IPS-20b (cell line): ENCODE results near the gene CRYL1.

ENCODE experiments used
- H3K27ac ChIP-seq: one replicate; pipeline ENCODE4 v1.5.1; 2013; ENCODE audit warnings: low read length
- H3K27me3 ChIP-seq: 2 replicates; pipeline ENCODE4 v1.6.1; 2013; ENCODE audit warnings: mild to moderate bottlenecking, low read length, inconsistent platforms; ENCODE audit not compliant: insufficient read depth
- H3K36me3 ChIP-seq: 2 replicates; pipeline ENCODE4 v1.6.1; 2013; ENCODE audit warnings: low read depth, mild to moderate bottlenecking, inconsistent platforms, low read length, moderate library complexity; ENCODE audit not compliant: insufficient read depth
- H3K4me1 ChIP-seq: 2 replicates; pipeline ENCODE4 v1.6.1; 2013; ENCODE audit warnings: mild to moderate bottlenecking, control low read depth, inconsistent platforms, low read length, moderate library complexity; ENCODE audit not compliant: insufficient read depth
- H3K4me3 ChIP-seq: 2 replicates; pipeline ENCODE4 v1.5.1; 2013; ENCODE audit warnings: mild to moderate bottlenecking, low read length, inconsistent platforms
- H3K9ac ChIP-seq: 2 replicates; pipeline ENCODE4 v1.6.1; 2013; ENCODE audit warnings: low read depth, mild to moderate bottlenecking, inconsistent platforms, low read length, moderate library complexity
- H3K9me3 ChIP-seq: 2 replicates; pipeline ENCODE4 v1.6.1; 2013; ENCODE audit warnings: mild to moderate bottlenecking, low read depth, low read length, inconsistent platforms; ENCODE audit not compliant: insufficient read depth

CRYL1 gene

GRCh38 chr13:20559659-20560356 is 34.2 kb upstream of the CRYL1 start:
- Histone ChIP-seq H3K4me1 (no peaks in the 10 kb centered on the region), H3K9me3 (peaks cover 6% of the 10 kb centered on the region; the same call in 1 of the 2 replicates), H3K4me3 (no peak overlapping the region), H3K27me3 (no peaks in the 10 kb centered on the region), H3K27ac (no peak overlapping the region), H3K9ac (no peak overlapping the region), H3K36me3 (no peaks in the 10 kb centered on the region)

GRCh38 chr13:20558982-20559381 is 33.3 kb upstream of the CRYL1 start:
- Histone ChIP-seq H3K36me3 (no peaks in the 10 kb centered on the region), H3K4me3 (no peak overlapping the region), H3K9ac (no peak overlapping the region), H3K9me3 (no peaks in the 10 kb centered on the region), H3K27ac (no peak overlapping the region), H3K27me3 (no peaks in the 10 kb centered on the region), H3K4me1 (no peaks in the 10 kb centered on the region)

GRCh38 chr13:20553311-20553710 is 27.7 kb upstream of the CRYL1 start:
- Histone ChIP-seq H3K4me3 (no peak overlapping the region), H3K9me3 (no peaks in the 10 kb centered on the region), H3K27ac (no peak overlapping the region), H3K36me3 (no peaks in the 10 kb centered on the region), H3K27me3 (no peaks in the 10 kb centered on the region), H3K4me1 (no peaks in the 10 kb centered on the region), H3K9ac (no peak overlapping the region)

DNA sequence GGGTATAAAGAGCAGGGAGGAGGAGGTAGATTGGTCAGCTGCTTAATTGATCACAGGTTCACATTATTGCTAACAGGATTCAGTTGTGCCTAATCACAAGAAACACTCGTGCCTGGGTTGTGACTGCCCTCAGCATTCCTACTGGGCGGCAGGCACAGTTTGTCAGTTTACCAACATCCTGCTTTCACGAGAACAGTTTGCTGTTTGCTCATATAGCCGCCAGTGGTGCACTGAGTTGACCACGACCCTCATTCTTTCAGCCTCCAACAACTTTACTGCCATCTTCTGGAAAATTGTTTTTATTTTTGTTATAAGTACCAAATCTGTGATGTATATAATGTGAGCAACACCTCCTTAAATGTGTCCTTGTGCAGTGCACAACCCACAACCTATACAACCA is 25.1 kb upstream of the CRYL1 start:
- H3K36me3 ChIP-seq: no peaks in the 10 kb centered on the region

GRCh38 chr13:20547479-20547908 is 21.8 kb upstream of the CRYL1 start:
- Histone ChIP-seq H3K9me3 (no peaks in the 10 kb centered on the region), H3K36me3 (no peaks in the 10 kb centered on the region), H3K27ac (no peak overlapping the region), H3K4me1 (no peaks in the 10 kb centered on the region), H3K4me3 (no peak overlapping the region), H3K27me3 (no peaks in the 10 kb centered on the region), H3K9ac (no peak overlapping the region)

More for the DNA sequence above, 25.1 kb upstream of the CRYL1 start:
- H3K27me3 ChIP-seq: no peaks in the 10 kb centered on the region
- no peak overlapping the region for H3K4me3 ChIP-seq
- no peak overlapping the region for H3K27ac ChIP-seq
- no peaks in the 10 kb centered on the region for H3K4me1 ChIP-seq
- H3K9me3 ChIP-seq: no peaks in the 10 kb centered on the region
- no peak overlapping the region for H3K9ac ChIP-seq

DNA sequence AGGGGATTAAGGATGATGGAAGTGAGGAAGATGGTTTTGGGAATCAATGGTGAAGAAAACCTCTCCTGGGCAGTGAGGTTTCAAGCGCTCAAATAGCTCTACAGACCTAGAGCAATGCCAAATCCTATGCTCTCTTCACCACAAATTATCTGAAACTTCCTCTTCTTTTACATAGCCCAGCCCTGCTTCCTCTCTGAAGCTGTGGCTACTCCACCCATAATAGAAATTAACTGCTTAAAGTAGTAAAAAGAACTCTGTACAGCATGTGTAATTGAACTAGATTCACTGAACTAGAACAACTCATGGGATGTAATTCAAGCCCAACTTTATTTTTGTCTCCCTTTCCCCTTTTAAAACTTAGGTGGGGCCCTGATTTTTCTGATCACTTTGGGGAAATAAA is 20.9 kb upstream of the CRYL1 start:
- no peaks in the 10 kb centered on the region for H3K9me3 ChIP-seq
- H3K27ac ChIP-seq: no peak overlapping the region
- H3K36me3 ChIP-seq: no peaks in the 10 kb centered on the region
- H3K4me3 ChIP-seq: no peak overlapping the region
- no peaks in the 10 kb centered on the region for H3K27me3 ChIP-seq
- no peaks in the 10 kb centered on the region for H3K4me1 ChIP-seq
- H3K9ac ChIP-seq: no peak overlapping the region

GRCh38 chr13:20544201-20544923 is 18.7 kb upstream of the CRYL1 start:
- Histone ChIP-seq H3K36me3 (no peaks in the 10 kb centered on the region), H3K9ac (no peak overlapping the region), H3K27me3 (no peaks in the 10 kb centered on the region), H3K4me3 (no peak overlapping the region), H3K27ac (no peak overlapping the region), H3K9me3 (no peaks in the 10 kb centered on the region), H3K4me1 (no peaks in the 10 kb centered on the region)

GRCh38 chr13:20536992-20537391 is 11.3 kb upstream of the CRYL1 start:
- Histone ChIP-seq H3K36me3 (no peaks in the 10 kb centered on the region), H3K9ac (no peak overlapping the region), H3K4me1 (no peaks in the 10 kb centered on the region), H3K4me3 (no peak overlapping the region), H3K27ac (no peak overlapping the region), H3K27me3 (peaks cover 45% of the 10 kb centered on the region), H3K9me3 (peaks cover 18% of the 10 kb centered on the region)

DNA sequence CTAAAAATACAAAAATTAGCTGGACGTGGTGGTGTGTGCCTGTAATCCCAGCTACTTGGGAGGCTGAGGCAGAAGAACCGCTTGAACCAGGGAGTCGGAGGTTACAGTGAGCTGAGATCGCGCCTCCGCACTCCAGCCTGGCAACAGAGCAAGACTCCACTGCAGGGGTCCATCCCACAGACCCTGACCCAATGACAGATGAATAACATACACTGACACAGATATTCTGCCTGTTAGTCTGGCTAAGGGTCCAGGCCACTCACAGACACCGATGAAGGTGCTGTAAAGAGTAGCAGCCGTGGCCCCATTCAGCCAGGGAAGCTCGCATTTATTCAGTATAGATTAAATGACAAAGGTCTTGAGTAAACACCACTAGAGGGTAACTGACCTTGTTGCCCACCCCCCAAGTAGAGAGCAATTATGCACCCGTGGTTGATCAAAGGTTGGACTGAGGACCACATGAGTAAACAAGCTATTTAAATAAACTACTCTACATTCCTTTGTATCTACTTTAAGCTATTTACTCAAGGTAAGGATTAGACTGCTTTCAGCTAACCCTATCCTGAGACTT is 8.5 kb upstream of the CRYL1 start:
- no peaks in the 10 kb centered on the region for H3K36me3 ChIP-seq
- H3K9ac ChIP-seq: no peak overlapping the region
- peaks cover 18% of the 10 kb centered on the region for H3K9me3 ChIP-seq
- no peak overlapping the region for H3K4me3 ChIP-seq
- no peak overlapping the region for H3K27ac ChIP-seq
- peaks cover 68% of the 10 kb centered on the region for H3K27me3 ChIP-seq
- H3K4me1 ChIP-seq: no peaks in the 10 kb centered on the region

DNA sequence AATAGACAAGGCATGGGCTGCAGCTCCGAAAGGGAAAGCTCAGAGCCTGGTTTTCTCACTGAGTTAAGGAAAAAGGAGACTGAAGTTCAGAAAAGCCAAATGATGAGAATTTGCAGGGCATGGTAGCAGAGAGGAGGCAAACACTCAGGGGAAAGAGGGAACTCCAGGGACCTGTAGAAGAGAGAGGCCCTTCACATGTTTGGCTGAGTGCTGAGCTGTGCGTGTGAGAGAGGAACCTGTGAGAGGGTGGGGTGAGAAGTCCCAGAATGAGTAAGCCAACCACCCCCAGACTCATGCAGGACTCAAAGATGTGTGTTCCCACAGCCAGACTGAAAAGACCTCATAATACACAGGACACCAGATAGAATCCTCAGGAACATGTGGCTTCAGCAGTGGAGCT is 2.8 kb upstream of the CRYL1 start:
- peaks cover 4% of the 10 kb centered on the region; the same call in 1 of the 2 replicates for H3K4me1 ChIP-seq
- no peak overlapping the region for H3K4me3 ChIP-seq
- no peaks in the 10 kb centered on the region for H3K36me3 ChIP-seq
- no peak overlapping the region for H3K27ac ChIP-seq
- no peaks in the 10 kb centered on the region for H3K9me3 ChIP-seq
- no peak overlapping the region for H3K9ac ChIP-seq
- H3K27me3 ChIP-seq: peaks cover 82% of the 10 kb centered on the region

GRCh38 chr13:20526664-20527063 is 1.0 kb upstream of the CRYL1 start:
- Histone ChIP-seq H3K4me1 (peaks cover 9% of the 10 kb centered on the region; the same call in 1 of the 2 replicates), H3K9ac (no peak overlapping the region), H3K36me3 (no peaks in the 10 kb centered on the region), H3K27ac (no peak overlapping the region), H3K9me3 (no peaks in the 10 kb centered on the region), H3K4me3 (peak overlapping the region; percentile 65; the same call in 1 of the 2 replicates), H3K27me3 (peaks cover 64% of the 10 kb centered on the region)

DNA sequence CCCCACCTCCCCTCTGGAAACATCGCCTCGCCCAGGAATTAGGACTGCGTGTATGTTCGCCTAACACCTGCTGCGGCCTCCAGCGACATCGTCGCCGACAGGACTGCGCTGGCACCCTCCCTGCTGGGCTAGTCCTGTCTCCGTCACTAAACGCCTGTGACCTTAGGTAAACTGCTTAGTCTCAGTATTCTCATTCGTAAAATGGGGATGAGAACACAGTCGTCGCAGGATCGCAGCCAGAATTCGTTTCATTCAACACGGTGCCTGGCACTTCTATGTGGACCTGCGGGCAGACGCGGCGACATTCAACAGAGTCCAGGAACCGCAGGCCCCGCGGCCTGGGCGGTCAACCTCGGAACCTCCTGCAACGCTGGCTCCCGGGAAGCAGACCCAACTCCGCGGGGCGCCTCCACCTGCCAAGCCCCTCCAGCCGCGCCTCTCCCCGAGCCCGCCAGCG is 485 bp downstream of the CRYL1 start:
- H3K9me3 ChIP-seq: no peaks in the 10 kb centered on the region
- peaks cover 49% of the 10 kb centered on the region for H3K27me3 ChIP-seq
- no peak overlapping the region for H3K9ac ChIP-seq
- no peak overlapping the region for H3K27ac ChIP-seq
- H3K36me3 ChIP-seq: no peaks in the 10 kb centered on the region
- peaks cover 14% of the 10 kb centered on the region; the same call in 1 of the 2 replicates for H3K4me1 ChIP-seq
- peak overlapping the region; percentile 65 for H3K4me3 ChIP-seq
